MG63 (cell line): ENCODE results near the gene CD151. TPM values are rescaled to one million over a fixed set of nuclear protein-coding genes. Genes with fewer than 3 reads are reported as not detected.

Experiments
- DNase-seq: peaks from one replicate; pipeline ENCODE4 v3.0.0-alpha.2; 2020
- H3K27me3 ChIP-seq: fragments of 250-450 bp; sonication (Bioruptor Pico); 2 replicates; pipeline ENCODE4 v1.5.1; 2020; ENCODE audit warnings: mild to moderate bottlenecking, moderate library complexity
- H3K36me3 ChIP-seq: fragments of 250-450 bp; sonication (Bioruptor Pico); 2 replicates; pipeline ENCODE4 v1.5.1; 2020; ENCODE audit warnings: mild to moderate bottlenecking, moderate library complexity
- H3K4me3 ChIP-seq: fragments of 250-450 bp; sonication (Bioruptor Pico); 2 replicates; pipeline ENCODE4 v1.5.1; 2020; ENCODE audit warnings: mild to moderate bottlenecking, moderate library complexity
- H3K9me3 ChIP-seq: fragments of 250-450 bp; sonication (Bioruptor Pico); 2 replicates; pipeline ENCODE4 v1.5.1; 2020; ENCODE audit warnings: mild to moderate bottlenecking, moderate library complexity
- total RNA-seq: library from RNA; depleted of rRNA; stranded (reverse); fragments of >200 nt; shearing (Covaris generic); gene quantifications from 2 replicates; pipeline ENCODE4 v1.2.3, GENCODE V29; 2014; ENCODE audit warnings: low replicate concordance

CD151 gene
- total RNA-seq, 1 experiment from 2014 or later, result 1,451 TPM

GRCh38 chr11:854601-855329 is 22.0 kb downstream of the CD151 start:
- no peaks in the 10 kb centered on the region for H3K27me3 ChIP-seq
- H3K9me3 ChIP-seq, result no peaks in the 10 kb centered on the region
- H3K4me3 ChIP-seq, result no peak overlapping the region
- no peak for DNase-seq
- peaks cover 58% of the 10 kb centered on the region for H3K36me3 ChIP-seq

GRCh38 chr11:855330-855674 is 22.6 kb downstream of the CD151 start:
- no peaks in the 10 kb centered on the region for H3K9me3 ChIP-seq
- no peaks in the 10 kb centered on the region for H3K27me3 ChIP-seq
- H3K4me3 ChIP-seq, result no peak overlapping the region
- peaks cover 60% of the 10 kb centered on the region for H3K36me3 ChIP-seq
- DNase-seq, result no peak

- DNase-seq, result no peak
- peaks cover 60% of the 10 kb centered on the region for H3K36me3 ChIP-seq
- no peaks in the 10 kb centered on the region for H3K9me3 ChIP-seq
- no peak overlapping the region for H3K4me3 ChIP-seq
- H3K27me3 ChIP-seq, result no peaks in the 10 kb centered on the region
Measured at GRCh38 chr11:855796-856195, 23.0 kb downstream of the CD151 start.

GRCh38 chr11:856397-856796 is 23.6 kb downstream of the CD151 start:
- Histone ChIP-seq H3K36me3 (peaks cover 57% of the 10 kb centered on the region), H3K27me3 (no peaks in the 10 kb centered on the region), H3K9me3 (no peaks in the 10 kb centered on the region), H3K4me3 (no peak overlapping the region)
- DNase-seq, result no peak

- Histone ChIP-seq H3K4me3 (no peak overlapping the region), H3K9me3 (no peaks in the 10 kb centered on the region), H3K27me3 (no peaks in the 10 kb centered on the region), H3K36me3 (peaks cover 57% of the 10 kb centered on the region)
- no peak for DNase-seq
Measured at GRCh38 chr11:858053-858761, 25.5 kb downstream of the CD151 start.

GRCh38 chr11:858762-859339 is 26.1 kb downstream of the CD151 start:
- Histone ChIP-seq H3K36me3 (peaks cover 62% of the 10 kb centered on the region), H3K9me3 (no peaks in the 10 kb centered on the region), H3K4me3 (no peak overlapping the region), H3K27me3 (no peaks in the 10 kb centered on the region)
- no peak for DNase-seq

GRCh38 chr11:859394-860131 is 26.8 kb downstream of the CD151 start:
- no peaks in the 10 kb centered on the region for H3K27me3 ChIP-seq
- H3K9me3 ChIP-seq, result no peaks in the 10 kb centered on the region
- H3K4me3 ChIP-seq, result no peak overlapping the region
- DNase-seq, result no peak
- H3K36me3 ChIP-seq, result peaks cover 60% of the 10 kb centered on the region

GRCh38 chr11:860234-861104 is 27.7 kb downstream of the CD151 start:
- H3K27me3 ChIP-seq, result no peaks in the 10 kb centered on the region
- H3K4me3 ChIP-seq, result no peak overlapping the region
- peaks cover 63% of the 10 kb centered on the region for H3K36me3 ChIP-seq
- no peaks in the 10 kb centered on the region for H3K9me3 ChIP-seq
- DNase-seq, result no peak

- H3K27me3 ChIP-seq, result no peaks in the 10 kb centered on the region
- no peaks in the 10 kb centered on the region for H3K9me3 ChIP-seq
Measured at GRCh38 chr11:861105-861479, 28.3 kb downstream of the CD151 start.

GRCh38 chr11:862081-862661 is 29.4 kb downstream of the CD151 start:
- Histone ChIP-seq H3K9me3 (no peaks in the 10 kb centered on the region), H3K4me3 (no peak overlapping the region), H3K27me3 (no peaks in the 10 kb centered on the region), H3K36me3 (peaks cover 66% of the 10 kb centered on the region)
- DNase-seq, result no peak

More at GRCh38 chr11:861105-861479, 28.3 kb downstream of the CD151 start:
- no peak for DNase-seq
- Histone ChIP-seq H3K4me3 (no peak overlapping the region), H3K36me3 (peaks cover 64% of the 10 kb centered on the region)

GRCh38 chr11:862696-863022 is 29.9 kb downstream of the CD151 start:
- no peak for DNase-seq
- H3K9me3 ChIP-seq, result no peaks in the 10 kb centered on the region
- H3K4me3 ChIP-seq, result no peak overlapping the region
- H3K36me3 ChIP-seq, result peaks cover 65% of the 10 kb centered on the region
- no peaks in the 10 kb centered on the region for H3K27me3 ChIP-seq

GRCh38 chr11:863023-863909 is 30.5 kb downstream of the CD151 start:
- Histone ChIP-seq H3K27me3 (no peaks in the 10 kb centered on the region), H3K36me3 (peaks cover 58% of the 10 kb centered on the region), H3K9me3 (no peaks in the 10 kb centered on the region), H3K4me3 (no peak overlapping the region)
- no peak for DNase-seq

GRCh38 chr11:863910-864827 is 31.4 kb downstream of the CD151 start:
- Histone ChIP-seq H3K4me3 (no peak overlapping the region), H3K27me3 (no peaks in the 10 kb centered on the region), H3K9me3 (no peaks in the 10 kb centered on the region), H3K36me3 (peaks cover 66% of the 10 kb centered on the region)
- DNase-seq, result no peak

- H3K27me3 ChIP-seq, result no peaks in the 10 kb centered on the region
- no peak overlapping the region for H3K4me3 ChIP-seq
- no peak for DNase-seq
- H3K9me3 ChIP-seq, result no peaks in the 10 kb centered on the region
- H3K36me3 ChIP-seq, result peaks cover 68% of the 10 kb centered on the region
Measured at GRCh38 chr11:864898-865297, 32.1 kb downstream of the CD151 start.
